Occipital lobe (tissue), 2 donors: ENCODE measurements around the gene CEP164. TPM values are rescaled to one million over a fixed set of nuclear protein-coding genes. Genes with fewer than 3 reads are reported as not detected.
"Not testable (repeated sequence)": the region's sequence is repeated elsewhere in the genome, so short reads cannot be mapped to it uniquely, and the experiment has no call there.

ENCODE experiments used
- DNase-seq: peaks from one replicate; lab custom pipeline; 2025; lab: John Stamatoyannopoulos, UW
- total RNA-seq: library from RNA; depleted of rRNA; stranded (reverse); fragments of >200 nt; gene quantifications from one replicate; pipeline ENCODE4 v1.2.3, GENCODE V29; 2014

CEP164 gene
- total RNA-seq, 1 donor from 2014 or later, result 19.5 TPM

- no peak for DNase-seq
Measured at GRCh38 chr11:117438371-117439000, 110.8 kb downstream of the CEP164 start.

DNA sequence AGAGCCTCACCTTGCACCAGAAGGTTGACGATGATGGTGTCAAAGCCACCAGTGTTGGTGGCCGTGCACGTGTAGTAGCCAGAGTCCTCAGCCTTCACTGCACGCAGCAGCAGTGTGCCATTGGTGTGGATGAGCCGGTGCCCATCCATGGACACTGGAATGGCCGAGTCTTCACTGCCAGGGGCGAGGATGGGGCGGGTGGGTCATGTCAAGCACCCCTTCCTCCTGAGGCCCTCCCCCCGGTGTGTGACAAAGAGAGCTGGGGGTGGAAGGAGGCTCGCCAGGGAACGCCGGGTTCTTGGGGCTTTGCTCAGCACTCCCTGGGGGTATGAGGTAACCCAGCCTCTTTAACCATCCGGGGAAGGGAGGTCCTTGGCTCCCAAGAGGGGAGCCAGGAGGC is 111.6 kb downstream of the CEP164 start:
- no peak for DNase-seq

DNA sequence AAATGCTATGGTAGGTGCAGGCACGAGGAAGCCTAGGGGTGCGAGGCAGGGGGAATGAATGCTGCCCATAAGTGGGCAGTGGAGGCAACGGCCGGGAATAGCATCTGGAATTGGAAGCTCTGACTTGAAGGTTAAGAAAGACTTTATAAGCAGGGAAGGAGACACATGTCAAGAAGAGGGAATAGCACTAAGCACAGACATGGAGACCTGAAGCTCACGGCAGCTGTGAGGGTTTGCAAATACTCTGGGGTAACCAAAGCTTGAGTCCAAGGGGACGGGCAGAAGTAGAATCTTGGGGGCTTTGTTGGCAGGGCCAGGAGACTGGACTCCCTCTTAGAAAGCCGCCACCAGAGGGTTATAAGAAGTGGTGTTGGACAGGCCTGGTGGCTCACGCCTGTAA is 112.6 kb downstream of the CEP164 start:
- no peak for DNase-seq

DNA sequence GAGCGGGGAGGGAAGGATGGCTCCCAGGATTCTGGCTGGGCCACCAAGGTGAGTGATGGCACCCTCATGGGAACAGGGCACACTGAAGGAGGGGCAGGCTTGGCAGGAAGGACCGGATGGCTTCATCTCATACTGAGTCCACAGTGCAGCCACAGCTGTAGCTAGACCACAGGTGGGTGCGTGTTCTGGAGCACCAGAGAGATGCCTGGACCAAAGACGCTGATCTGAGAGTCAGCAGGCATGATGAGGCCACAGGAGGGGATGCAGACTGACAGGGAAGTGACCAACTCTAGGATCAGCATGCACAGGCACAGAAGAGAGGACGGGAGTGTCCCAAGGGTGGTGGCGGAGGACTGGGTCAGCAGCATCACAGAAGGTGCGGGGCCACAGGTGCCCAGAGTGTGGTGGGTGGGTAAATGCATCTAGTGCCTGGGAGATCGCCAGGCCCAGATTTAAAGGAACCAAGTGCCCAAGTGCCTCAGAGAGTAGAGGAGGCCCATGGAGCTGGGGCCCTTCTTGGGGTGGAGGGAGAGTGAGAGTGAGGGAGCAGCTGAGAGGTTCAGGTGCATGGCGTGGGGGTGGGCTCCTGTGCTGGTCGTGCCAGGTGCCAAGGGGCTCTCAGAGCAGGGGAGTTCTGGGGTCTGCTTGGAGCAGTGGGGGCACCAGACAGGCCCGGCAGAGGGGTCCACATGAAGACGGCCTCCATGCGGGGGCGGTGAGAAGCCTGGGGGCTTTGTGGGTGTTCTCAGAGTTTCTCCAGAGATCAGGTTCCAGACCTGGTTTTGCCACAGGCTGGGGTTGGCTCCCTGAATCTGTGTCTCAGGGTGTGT is 113.7 kb downstream of the CEP164 start:
- no peak for DNase-seq

DNA sequence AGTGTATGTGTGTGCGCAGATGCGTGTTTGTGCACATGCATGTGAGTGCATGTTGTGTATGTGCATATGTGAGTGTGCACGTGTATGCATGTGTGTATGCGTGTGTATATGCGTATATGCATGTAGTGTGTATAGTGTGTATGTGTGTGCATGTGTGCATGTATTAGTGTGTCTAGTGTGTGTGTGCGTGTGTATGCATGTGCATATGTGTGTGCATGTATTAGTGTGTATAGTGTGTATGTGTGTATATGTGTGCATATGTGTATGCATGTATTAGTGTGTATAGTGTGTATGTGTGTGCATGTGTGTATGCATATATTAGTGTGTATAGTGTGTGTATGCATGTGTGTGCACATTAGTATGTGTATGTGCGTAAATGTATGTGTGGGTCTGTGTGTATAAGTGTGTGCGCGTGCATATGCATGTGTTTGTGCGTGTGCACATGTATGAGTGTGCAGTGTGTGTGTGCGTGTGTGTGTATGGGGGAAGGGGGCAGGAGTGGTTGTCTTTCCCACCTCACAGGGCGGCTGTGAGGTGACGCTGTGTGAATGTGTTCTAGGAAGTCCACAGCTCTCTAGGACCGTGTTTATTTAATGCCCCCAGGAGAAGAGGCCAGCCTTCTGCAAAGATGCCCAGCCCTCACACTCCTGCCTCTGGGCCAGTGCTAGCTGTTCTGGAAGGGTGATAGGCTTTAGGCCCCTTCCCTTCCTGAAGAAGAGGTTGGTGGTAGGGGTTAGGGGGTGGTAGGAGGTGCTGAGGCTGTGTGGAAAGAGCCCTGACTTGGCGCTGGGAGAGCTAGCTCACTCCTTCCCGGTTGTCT is 114.6 kb downstream of the CEP164 start:
- no peak for DNase-seq

DNA sequence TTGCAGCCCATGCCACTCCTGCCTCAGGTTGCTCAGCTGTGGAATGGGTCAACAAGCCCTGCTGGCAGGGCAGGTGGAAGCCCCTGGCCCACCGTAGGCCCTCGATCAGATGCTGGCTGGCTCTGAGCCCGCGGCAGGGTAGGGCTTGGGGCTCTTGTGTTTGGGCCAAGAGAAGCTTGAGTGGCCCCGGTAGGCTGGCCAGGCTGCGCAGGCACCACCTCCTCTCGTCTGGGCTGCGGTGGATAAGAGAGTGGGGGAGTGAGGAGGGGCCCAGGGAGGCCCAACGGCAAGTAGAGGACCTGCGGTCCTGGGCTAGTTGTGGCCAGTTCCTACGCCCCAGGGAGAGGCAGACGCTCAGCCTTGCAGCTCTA is 115.2 kb downstream of the CEP164 start:
- no peak for DNase-seq

- DNase-seq, result peak; percentile 50
Measured at GRCh38 chr11:117443266-117444186, 115.9 kb downstream of the CEP164 start.

GRCh38 chr11:117444256-117444655 is 116.6 kb downstream of the CEP164 start:
- no peak for DNase-seq

DNA sequence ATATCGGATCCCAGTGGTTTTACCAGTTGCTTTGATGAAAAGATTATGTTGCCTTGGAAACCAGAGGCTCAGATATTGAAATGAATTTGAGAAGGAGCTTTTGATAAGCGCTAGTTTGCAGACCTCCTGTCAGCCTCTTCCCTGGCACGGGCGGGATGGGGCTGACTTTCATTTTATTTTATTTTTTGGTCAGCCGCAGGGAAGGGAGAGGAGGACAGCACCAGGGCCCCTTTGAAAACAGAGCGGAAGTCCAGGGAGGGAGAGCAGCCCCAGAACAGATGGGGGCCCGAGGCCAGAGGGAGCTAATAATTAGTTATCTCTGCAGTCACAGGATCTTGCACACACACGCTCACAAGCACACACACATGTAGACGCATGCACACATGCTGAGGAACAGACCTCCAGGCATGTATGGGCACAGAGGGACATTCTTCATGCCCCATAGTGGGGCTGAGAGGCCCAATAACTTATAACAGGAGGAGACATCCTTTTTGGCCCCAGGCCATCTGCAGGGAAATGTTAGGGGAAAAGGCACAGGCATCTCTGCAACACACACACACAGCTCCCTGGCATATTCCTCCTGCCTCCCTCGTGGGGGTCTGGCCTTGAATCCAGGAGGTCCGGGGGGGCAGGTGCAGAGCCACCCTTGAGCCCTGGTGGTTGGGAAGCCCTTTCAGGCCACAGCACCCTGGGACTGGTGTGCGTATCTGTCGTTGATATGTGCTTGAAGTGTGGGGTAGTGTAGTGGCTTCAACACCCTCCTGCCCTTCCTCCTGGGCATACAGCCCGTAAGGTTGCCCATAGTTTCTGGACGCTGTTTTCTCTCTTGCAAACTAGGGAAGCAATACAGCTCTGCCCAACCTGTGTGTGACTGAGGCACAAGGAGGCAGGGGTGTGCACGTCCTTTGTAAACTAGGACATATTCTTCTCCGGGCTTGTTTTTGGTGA is 117.3 kb downstream of the CEP164 start:
- DNase-seq, result no peak

GRCh38 chr11:117449111-117449693 is 121.5 kb downstream of the CEP164 start:
- no peak for DNase-seq

- no peak for DNase-seq
Measured at GRCh38 chr11:117453886-117454563, 126.4 kb downstream of the CEP164 start.

DNA sequence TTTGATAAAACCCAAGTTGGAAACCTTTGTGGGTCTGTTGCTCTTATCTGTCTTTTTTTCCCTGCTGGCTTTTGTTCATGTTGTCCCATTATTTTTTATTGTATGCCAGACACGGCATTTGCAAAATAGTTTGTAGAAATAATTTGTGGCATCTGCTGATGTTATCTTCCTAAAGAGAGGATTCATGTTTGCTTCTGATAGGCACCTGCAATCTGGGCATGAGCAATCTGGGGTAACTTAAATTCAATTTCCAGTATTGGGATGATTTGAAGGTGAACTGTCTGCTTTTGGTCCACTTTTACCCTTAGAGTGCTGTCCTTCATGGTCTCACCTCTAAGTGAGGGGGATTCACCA is 126.9 kb downstream of the CEP164 start:
- DNase-seq, result no peak

DNA sequence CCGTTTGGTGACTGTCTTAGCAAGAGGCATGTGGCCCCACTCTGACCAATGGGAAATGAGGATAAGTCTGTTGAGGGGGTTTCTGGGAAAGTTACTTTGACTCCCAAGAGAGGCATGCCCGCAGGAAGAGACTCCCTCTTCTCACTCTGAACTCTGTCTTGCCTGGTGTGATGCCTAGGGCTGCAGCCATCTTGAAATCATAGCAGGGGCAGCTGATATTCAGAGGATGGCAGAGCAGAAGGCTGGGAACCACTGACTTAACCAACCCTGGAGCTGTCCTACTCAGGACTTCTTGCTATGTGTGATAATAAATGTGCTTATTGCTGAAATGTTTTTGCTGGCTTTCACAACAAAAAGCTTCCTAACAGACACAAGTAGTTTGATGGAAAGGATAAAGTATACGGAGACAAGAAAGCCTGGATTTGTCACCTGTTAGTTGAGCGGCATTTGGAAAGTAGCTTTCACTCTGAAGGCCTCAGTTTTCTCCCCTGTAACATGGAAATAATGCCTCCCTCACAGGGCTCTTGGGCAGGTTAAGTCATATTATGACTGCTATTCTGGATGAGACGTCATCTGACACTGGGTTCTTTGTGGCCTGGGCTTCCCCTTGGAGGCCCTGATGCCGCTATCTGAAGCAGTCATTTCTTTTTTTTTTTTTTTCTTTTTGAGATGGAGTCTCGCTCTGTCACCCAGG is 128.5 kb downstream of the CEP164 start:
- no peak for DNase-seq

GRCh38 chr11:117456721-117457029 is 129.0 kb downstream of the CEP164 start:
- not testable (repeated sequence) for DNase-seq

GRCh38 chr11:117457031-117457785 is 129.6 kb downstream of the CEP164 start:
- no peak for DNase-seq

DNA sequence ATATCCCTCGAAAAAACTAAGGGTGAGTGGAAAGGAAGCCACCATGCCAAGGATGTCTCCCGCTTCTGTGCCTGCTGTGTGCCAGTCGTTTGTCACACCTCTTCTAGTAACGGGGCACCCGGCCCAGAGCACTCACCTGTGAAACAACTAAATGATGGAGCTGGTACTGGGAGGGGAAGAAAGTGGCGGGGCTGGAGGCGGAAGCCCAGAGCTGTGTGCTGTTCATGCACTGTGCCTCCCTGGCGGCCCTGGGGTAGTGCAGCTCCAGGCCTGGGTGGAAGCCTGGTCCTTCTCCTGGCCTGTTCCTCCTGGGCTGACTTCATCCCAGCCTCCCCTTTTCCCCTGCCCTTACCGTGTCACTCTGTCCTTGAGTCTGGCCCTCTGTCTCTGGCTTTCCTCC is 130.2 kb downstream of the CEP164 start:
- DNase-seq, result no peak

DNA sequence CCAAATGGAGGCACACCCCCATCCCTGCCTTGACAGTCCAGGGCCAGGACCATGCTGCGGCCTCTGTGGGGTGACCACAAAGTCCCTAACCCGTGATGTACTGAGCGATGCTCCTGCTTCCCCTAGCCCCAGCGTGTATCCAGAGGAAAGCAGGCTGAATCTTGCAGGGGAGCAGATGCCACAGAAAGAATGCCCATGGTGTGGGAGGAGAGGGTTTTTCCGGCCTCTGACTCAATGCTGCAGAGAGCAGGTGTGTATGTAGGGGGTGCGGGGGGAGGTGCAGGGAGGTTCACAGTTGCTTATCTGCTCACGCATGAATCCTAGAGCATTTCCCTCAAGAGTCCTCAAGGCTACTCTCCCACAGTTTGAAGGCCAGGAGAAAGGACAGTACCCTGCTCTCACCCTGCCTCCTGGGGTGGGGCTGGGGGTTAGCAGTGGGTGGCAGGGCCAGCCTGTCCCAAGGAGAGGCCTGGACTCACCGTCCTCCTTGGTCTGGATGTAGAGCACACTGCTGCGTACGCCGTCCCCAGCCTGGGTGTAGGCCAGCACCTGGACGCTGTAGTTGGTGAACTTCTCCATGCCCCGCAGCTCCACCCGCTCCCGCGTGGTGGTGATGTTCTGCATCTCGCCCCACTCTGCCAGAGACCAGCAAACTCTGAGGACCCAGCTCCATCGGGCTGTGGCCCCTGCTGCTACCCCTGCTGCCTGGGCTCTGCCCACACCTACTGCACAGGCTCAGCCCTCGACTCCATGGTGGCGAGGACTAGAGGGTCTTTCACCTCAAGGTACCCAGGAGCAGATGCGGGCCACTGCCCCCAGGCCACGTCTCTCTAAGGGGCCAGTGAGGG is 130.8 kb downstream of the CEP164 start:
- no peak for DNase-seq
